GM19468 (cell line): ENCODE measurements around the gene OCIAD2.
"Not testable (repeated sequence)": the region's sequence is repeated elsewhere in the genome, so short reads cannot be mapped to it uniquely, and the experiment has no call there.

Experiments
- ATAC-seq: cut with Tn5 transposase; IDR thresholded peaks from one replicate; pipeline ENCODE4 v1.9.1; 2021; ENCODE audit warnings: mild to moderate bottlenecking, moderate library complexity, moderate number of reproducible peaks; ENCODE audit not compliant: unreplicated experiment; ENCODE audit errors: extremely low read depth

OCIAD2 gene

DNA sequence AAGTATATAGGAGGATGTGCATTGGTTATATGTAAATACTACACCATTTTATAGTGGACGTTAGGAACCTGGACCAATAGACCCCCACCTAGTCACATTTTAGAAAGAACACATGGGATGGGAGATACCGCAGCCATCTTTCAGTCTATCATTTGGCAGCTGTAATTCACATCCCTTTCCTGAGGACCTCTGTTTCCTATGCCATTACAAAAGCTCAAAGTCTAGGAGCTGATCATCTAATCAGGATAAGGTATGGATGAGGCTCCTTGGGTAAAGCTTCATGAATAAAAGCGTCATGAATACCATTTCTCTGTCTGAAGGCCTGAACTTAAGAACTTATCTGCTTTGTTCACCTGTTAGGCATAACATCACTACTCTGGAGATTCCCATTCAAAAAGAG is 44.5 kb downstream of the OCIAD2 start:
- ATAC-seq, result no peak

DNA sequence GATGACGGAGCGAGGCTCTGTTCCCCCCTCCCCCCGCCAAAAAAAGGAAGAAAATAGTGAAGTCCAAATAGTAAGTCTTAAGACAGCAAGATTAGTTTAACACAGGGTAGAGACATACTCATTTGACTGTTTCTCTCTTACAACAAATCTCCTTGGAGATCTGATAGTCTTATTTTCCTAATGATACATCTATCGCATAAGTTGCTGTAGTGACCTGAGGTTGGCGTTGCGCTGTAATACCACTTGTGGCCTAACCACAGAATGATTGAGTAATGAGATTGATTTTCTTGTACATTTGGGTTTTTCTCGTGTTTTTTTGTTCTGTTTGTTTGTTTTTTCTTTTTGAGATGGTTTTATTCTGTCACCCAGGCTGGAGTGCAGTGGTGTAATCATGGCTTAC is 48.4 kb downstream of the OCIAD2 start:
- no peak for ATAC-seq

DNA sequence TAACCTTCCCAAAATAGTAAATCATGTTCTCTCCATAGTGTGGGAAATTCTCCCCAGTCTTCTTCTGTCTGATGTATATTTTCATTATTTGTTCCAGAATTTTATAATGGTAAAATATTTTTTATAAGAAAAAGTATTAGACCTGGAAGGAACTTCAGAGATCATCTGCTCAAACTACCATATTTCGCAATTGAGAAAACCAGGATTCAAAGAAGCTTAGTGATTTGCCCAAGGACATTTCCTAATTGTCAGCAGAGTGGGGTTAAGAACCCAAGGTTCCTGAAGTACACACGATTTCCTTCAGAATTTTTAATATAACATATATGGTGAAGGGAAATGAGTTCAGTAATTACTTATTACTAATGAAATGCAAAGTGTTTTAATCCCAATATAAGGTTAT is 51.6 kb downstream of the OCIAD2 start:
- ATAC-seq, result no peak

DNA sequence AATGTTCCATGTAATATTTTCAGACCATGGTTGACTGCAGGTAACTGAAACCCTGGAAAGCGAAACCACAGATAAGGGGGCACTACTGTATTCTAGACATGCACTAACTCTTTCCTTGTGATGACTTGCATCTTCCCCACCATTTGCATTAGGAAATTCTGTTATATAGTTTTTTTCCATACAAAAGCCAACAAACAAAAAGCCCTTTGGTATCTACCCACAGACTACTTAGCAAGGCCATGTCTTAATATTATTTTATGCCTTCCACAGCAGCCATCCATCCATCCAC is 52.2 kb downstream of the OCIAD2 start:
- ATAC-seq, result no peak

DNA sequence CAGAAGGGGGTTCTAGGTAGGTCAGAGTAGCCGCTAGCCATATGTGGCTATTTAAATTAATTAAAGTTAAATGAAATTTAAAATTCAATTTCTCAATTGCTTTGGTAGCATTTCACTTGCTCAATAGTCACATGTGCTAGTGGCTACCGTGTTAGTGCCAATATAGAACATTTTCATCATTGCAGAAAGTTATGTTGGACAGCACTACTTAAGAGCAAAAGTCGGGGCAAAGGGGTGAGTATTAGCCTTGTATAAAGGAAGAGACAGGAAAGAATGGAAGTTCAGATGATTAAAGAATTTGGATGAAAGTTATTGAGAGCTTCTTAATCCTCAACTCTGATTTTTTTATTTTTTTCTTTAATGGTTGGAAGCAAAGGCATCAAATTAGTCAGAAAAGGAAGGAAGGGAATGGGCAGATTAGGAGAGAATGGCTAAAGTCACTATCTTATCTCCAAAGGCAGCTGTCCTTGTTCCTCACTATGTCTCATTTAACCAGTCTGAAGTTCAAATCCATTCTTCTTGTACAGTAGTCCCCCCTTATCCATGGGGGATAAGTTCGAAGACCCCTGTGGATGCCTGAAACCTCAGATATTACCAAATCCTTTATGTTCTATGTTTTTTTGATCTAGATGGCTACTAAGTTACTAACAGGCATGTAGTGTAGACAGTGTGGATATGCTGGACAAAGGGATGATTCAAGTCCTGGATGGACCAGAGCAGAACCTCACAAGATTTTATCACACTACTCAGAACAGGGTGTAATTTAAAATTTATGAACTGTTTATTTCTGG is 52.8 kb downstream of the OCIAD2 start:
- ATAC-seq, result no peak

DNA sequence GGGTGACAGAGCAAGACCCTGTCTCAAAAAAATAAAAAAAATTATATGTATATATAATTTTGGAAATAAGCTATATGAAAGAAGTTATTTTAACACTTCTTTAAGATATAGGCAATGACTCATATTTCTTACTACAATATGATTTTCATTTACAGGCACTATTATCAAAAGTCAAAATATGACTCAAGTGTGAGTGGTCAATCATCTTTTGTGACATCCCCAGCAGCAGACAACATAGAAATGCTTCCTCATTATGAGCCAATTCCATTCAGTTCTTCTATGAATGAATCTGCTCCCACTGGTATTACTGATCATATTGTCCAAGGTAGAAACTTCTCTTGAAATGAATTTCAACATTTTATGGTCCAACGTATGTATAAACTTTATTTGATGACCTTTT is 54.9 kb downstream of the OCIAD2 start:
- no peak for ATAC-seq

DNA sequence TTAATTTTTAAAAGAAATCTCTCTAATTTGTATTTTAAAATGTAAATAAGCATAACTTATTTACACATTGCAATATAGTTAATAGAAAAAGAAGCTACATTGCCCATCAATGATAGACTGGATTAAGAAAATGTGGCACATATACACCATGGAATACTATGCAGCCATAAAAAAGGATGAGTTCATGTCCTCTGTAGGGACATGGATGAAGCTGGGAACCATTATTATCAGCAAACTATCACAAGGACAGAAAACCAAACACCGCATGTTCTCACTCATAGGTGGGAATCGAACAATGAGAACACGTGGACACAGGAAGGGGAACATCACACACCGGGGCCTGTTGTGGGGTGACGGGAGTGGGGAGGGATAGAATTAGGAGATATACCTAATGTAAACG is 57.8 kb downstream of the OCIAD2 start:
- not testable (repeated sequence) for ATAC-seq

DNA sequence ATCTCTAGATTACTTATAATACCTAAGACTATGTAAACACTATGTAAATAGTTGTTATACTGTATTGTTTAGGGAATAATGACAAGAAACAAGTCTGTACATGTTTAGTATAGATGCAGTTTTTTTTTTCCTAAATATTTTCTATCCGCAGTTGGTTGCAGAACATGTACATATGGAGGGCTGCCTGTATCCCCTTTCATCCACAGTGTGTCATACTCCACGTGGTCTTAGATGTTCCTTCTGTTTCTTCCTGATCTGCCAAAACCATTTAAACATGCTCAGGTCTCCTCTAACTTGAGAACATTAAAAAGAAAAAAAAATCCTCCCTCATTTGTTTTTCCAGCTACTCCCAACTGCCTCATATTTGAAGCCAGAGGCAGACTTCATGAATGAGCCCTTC is 61.7 kb downstream of the OCIAD2 start:
- ATAC-seq, result no peak

DNA sequence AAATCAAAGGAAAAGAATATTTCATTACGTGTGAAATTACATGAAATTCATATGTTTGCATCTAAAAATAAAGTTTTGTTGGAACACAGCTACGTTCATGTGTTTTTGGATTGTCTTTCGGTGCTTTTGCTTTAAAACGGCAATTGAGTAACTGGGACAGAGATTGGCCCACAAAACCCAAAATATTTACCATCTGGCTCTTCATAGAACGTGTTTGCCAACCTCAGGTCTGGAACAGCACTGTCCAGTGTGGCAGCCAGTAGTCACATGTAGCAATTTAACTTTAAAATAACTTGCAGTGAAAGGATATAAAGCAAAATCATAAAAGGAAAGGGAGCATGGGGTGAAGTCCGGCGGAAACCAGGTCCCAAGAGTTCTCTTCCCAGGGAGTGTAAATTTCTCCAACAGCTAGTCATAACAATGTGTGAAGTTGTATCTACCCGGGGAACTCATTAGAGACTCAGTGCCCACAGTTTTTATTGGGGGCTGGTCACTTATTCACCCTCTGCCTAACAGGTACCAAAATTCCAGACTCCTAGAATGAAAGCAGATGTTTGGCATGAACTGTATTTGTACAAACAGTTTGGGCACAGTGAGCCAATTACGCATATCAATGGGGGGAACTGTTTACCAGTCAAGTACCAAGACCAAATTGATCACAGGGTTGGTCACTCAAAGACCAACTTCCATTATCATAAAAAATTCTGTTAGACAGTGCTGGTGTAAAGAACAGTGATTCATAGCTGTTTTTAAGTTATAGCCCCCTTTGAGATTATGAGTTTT is 65.3 kb downstream of the OCIAD2 start:
- no peak for ATAC-seq

DNA sequence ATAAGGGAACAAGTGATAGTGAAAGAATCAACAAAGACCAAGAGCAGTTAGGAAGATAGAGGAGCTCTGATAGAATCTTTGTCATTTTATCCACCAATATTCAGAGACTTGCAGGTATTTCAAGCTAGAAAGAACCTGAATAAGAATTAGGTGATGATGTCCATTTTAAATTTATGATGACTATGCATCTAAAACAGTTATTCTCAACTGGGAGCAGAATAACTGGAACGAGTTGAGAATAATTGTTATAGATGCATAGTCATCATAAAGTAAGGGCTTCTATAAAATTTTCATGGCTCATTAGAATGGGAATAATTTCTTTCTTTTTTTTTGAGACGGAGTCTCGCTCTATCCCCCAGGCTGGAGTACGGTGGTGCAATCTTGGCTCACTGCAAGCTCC is 69.9 kb downstream of the OCIAD2 start:
- ATAC-seq, result no peak
